NCI-H2029 (cell line): Measurements from ENCODE around the gene GIPC1.
A peak's percentile ranks its signal among the peaks of the same experiment; 100 is the strongest.
"Not testable (repeated sequence)": the region's sequence is repeated elsewhere in the genome, so short reads cannot be mapped to it uniquely, and the experiment has no call there.

ENCODE experiments used
- DNase-seq: peaks from one replicate; lab custom pipeline; 2025; lab: John Stamatoyannopoulos, UW

Gene GIPC1

GRCh38 chr19:14470031-14470876 lies 25.7 kb downstream of the GIPC1 start:
- no peak for DNase-seq

GRCh38 chr19:14467816-14468215 lies 28.1 kb downstream of the GIPC1 start:
- DNase-seq, result no peak

DNA sequence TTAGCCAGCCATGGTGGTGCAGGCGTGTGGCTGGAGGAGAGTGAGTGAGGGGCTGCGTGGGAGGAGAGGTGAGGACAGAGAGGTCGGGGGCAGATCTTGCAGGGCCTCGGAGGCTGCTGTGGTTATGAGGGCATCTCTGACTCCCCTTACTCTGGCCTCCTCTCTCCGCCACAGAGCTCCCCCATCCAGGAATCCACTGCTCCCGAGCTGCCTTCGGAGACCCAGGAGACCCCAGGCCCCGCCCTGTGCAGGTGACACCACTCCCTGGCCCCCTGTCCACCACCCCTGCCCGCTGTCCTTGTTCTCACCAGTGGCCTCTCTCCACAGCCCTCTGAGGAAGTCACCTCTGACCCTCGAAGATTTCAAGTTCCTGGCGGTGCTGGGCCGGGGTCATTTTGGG lies 28.5 kb downstream of the GIPC1 start:
- DNase-seq, result no peak

GRCh38 chr19:14463747-14464146 lies 32.2 kb downstream of the GIPC1 start:
- DNase-seq, result no peak

GRCh38 chr19:14462401-14462800 lies 33.5 kb downstream of the GIPC1 start:
- not testable (repeated sequence) for DNase-seq

DNA sequence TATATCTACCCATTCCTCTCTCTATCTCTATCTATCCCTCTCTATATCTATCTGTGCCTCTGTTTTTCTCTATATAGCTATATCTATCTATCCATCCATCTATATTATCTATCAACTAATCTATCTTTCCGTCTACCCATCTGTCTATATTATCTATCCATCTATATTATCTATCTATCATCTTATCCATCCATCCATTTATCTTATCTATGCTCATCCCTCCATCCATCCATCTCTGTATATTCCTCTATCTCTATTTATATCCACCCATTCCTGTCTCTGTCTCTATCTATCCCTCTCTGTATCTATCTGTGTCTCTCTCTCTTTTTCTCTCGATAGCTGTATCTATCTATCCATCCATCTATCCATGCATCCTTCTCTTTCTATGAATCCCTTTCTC lies 35.0 kb downstream of the GIPC1 start:
- DNase-seq, result no peak

- DNase-seq, result no peak
Observed at GRCh38 chr19:14459703-14460102, 36.2 kb downstream of the GIPC1 start.

GRCh38 chr19:14452303-14452702 lies 43.6 kb downstream of the GIPC1 start:
- not testable (repeated sequence) for DNase-seq

- no peak for DNase-seq
Observed at GRCh38 chr19:14450876-14451275, 45.1 kb downstream of the GIPC1 start.

GRCh38 chr19:14450168-14450874 lies 45.6 kb downstream of the GIPC1 start:
- peak; percentile 35 for DNase-seq

- DNase-seq, result no peak
Observed at GRCh38 chr19:14449321-14449720, 46.6 kb downstream of the GIPC1 start.

DNA sequence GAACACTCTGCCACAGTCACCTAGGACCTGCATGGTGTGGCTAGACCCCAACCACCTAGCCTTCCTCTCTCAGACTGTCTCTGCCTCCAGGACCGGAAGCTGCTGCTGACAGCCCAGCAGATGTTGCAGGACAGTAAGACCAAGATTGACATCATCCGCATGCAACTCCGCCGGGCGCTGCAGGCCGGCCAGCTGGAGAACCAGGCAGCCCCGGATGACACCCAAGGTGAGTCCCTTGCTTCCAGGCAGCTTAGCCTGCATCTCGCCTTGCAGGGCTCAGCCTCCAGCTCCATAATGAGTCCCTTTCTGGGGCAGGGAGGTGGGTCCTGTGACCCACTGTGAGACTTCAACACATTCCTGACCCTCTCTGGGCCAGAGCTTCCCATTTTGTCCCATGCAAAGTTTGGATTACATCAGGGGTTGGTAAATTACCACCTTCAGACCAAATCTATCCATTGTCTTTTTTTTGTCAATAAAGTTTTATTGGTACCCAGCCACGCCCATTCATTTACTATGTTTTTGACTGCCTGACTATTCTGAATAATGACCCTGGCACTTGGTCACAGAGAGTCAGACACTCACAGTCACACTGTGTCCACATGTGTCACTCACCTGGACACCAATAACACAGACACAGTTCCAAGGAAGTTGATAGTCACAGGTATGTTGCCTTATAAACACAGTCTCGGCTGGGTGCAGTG lies 49.4 kb downstream of the GIPC1 start:
- no peak for DNase-seq

- no peak for DNase-seq
Observed at GRCh38 chr19:14443632-14444216, 52.2 kb downstream of the GIPC1 start.

- no peak for DNase-seq
Observed at GRCh38 chr19:14442891-14443631, 52.9 kb downstream of the GIPC1 start.

DNA sequence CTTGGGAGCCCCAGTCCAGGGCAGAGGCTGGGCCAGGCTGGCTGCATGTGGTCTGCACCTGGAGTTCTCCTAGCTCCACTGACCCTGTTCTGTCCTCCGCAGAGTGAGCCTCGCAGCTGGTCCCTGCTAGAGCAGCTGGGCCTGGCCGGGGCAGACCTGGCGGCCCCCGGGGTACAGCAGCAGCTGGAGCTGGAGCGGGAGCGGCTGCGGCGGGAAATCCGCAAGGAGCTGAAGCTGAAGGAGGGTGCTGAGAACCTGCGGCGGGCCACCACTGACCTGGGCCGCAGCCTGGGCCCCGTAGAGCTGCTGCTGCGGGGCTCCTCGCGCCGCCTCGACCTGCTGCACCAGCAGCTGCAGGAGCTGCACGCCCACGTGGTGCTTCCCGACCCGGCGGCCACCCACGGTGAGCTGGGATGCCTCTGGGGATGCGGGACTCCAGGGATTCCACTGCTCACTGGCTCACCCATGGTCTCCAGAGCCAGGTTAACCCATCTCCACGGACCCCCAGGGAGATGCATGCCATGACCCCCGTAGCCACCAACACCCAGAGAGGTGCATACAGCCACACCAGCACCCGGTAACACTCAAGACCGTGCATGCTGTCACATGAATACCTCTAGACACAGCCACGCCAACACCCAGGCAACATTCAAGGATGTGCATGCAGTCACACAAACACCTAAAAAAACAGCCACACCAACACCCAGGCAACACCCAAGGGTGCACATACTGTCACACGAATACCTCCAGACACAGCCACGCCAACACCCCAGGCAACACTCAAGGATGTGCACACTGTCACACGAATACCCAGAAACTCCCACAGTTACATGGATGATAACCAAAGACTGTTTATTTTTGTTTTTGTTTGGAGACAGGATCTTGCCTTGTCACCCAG lies 54.6 kb downstream of the GIPC1 start:
- no peak for DNase-seq

- DNase-seq, result no peak
Observed at GRCh38 chr19:14440049-14440448, 55.9 kb downstream of the GIPC1 start.

DNA sequence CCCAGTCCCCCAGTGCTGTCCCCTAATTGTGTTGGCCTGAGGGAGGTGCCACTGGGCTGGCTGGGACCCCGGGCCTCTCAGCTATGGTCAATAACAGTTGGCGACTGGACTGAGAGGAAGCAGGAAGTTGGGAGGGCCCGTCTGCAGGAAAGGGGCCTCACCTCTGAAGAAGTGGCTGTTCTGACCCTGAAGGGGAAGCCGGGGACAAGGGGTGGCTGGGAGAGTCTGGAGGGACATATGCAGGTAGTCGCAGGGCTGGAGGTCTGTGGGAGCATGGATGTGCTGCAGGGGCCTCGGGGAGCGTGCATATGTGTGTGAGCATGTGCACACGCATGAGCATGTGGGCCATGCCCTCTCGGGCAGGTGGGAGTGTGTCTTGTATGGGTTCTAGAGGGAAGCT lies 56.9 kb downstream of the GIPC1 start:
- DNase-seq, result no peak

DNA sequence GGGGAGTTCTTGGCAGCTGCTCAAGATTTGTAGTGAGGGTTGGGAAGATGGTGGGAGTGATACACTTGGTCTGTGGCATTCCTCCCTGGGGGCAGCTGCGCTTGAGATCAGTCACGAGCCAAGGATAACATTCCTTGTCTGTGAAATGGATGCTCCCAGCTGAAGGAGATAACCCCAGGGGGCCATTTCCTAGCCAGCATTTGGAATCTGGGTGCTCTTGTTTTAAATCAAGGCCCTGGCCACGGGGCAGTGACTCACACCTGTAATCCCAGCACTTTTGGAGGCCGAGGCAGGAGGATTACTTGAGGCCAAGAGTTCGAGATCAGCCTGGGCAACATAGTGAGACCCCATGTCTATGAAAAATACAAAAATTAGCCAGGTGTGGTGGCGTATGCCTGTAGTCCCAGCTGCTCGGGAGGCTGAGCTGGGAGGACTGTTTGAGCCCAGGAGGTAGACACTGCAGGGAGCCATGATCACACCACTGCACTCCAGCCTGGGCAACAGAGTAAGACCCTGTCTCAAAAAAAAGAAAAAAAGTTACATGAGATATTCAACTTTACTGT lies 58.3 kb downstream of the GIPC1 start:
- no peak for DNase-seq

DNA sequence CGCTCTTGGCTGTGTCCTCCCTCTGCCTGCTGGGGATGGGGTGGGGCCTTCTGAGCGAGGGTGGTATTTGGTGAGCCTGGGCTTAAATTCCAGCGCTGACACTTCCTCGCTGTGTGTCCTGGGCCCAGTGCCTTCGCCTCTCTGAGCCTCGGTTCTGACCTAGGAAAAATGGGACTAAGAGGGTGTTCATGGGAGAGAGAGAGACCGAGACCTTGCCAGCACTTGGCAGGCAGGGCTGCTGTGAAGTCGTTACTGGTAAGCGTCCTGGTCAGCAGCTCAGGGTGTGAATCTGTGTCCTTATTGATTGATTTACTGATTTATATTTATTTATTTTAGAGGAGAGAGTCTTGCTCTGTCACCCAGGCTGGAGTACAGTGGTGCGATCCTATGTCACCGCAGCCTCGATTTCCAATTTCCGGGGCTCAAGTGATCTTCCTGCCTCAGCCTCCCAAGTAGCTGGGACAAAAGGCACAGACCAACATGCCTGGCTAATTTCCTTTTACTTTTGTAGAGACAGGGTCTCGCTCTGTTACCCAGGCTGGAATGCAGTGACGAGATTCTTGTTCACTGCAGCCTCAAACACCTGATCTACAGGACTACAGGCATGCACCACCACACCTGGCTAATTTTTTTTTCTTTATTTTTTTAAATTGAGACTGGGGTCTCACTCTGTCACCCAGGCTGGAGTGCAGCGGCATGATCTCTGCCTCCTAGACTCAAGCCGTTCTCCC lies 60.4 kb downstream of the GIPC1 start:
- DNase-seq, result no peak
